AG20443 (cell line): ENCODE measurements around the gene DESI1.
"Not testable (repeated sequence)": the region's sequence is repeated elsewhere in the genome, so short reads cannot be mapped to it uniquely, and the experiment has no call there.

ENCODE experiments used
- DNase-seq: peaks from one replicate; pipeline ENCODE4 v3.0.0; 2012; ENCODE audit warnings: low spot score, mixed read lengths

The DESI1 gene

GRCh38 chr22:41585898-41586297 lies 34.9 kb downstream of the DESI1 start:
- DNase-seq, result no peak

- no peak for DNase-seq
Measured at GRCh38 chr22:41584881-41585280, 36.0 kb downstream of the DESI1 start.

- DNase-seq, result no peak
Measured at GRCh38 chr22:41582694-41583093, 38.1 kb downstream of the DESI1 start.

GRCh38 chr22:41579997-41580355 lies 40.9 kb downstream of the DESI1 start:
- no peak for DNase-seq

GRCh38 chr22:41579297-41579996 lies 41.4 kb downstream of the DESI1 start:
- DNase-seq, result no peak

- DNase-seq, result no peak
Measured at GRCh38 chr22:41578818-41579217, 42.0 kb downstream of the DESI1 start.

- DNase-seq, result no peak
Measured at GRCh38 chr22:41578114-41578513, 42.7 kb downstream of the DESI1 start.

- DNase-seq, result peak; percentile 60
Measured at GRCh38 chr22:41576877-41577276, 44.0 kb downstream of the DESI1 start.

- DNase-seq, result no peak
Measured at GRCh38 chr22:41575533-41575932, 45.3 kb downstream of the DESI1 start.

- no peak for DNase-seq
Measured at GRCh38 chr22:41574847-41575381, 45.9 kb downstream of the DESI1 start.

- no peak for DNase-seq
Measured at GRCh38 chr22:41573677-41574076, 47.2 kb downstream of the DESI1 start.

- not testable (repeated sequence) for DNase-seq
Measured at GRCh38 chr22:41572305-41572704, 48.5 kb downstream of the DESI1 start.

- no peak for DNase-seq
Measured at GRCh38 chr22:41571786-41572185, 49.1 kb downstream of the DESI1 start.

GRCh38 chr22:41570221-41570620 lies 50.6 kb downstream of the DESI1 start:
- no peak for DNase-seq

- no peak for DNase-seq
Measured at GRCh38 chr22:41568811-41569210, 52.0 kb downstream of the DESI1 start.

- DNase-seq, result no peak
Measured at GRCh38 chr22:41567512-41567768, 53.4 kb downstream of the DESI1 start.

GRCh38 chr22:41565403-41566054 lies 55.3 kb downstream of the DESI1 start:
- DNase-seq, result peak; percentile 84

- no peak for DNase-seq
Measured at GRCh38 chr22:41564563-41564962, 56.3 kb downstream of the DESI1 start.

- DNase-seq, result peak; percentile 74
Measured at GRCh38 chr22:41563051-41563711, 57.7 kb downstream of the DESI1 start.

- DNase-seq, result no peak
Measured at GRCh38 chr22:41562461-41562860, 58.4 kb downstream of the DESI1 start.

GRCh38 chr22:41561788-41562187 lies 59.1 kb downstream of the DESI1 start:
- no peak for DNase-seq

- no peak for DNase-seq
Measured at GRCh38 chr22:41561335-41561734, 59.5 kb downstream of the DESI1 start.

GRCh38 chr22:41560095-41560471 lies 60.8 kb downstream of the DESI1 start:
- DNase-seq, result no peak
